ENCODE measurements around the gene MIPOL1. TPM values are rescaled to one million over a fixed set of nuclear protein-coding genes. Genes with fewer than 3 reads are reported as not detected.

The MIPOL1 gene
- total and polyA plus RNA-seq, 2 donors from 2014 or later = 4.4 to 14.8 TPM

- no peak for TF ChIP-seq CTCF (IDR thresholded peaks at IDR 0.05; ENCODE audit: borderline replicate concordance, extremely low read depth, insufficient read depth)
- no peak for FAIRE-seq
- no peak overlapping the region for H3K4me3 ChIP-seq (ENCODE audit: low read length in 3 of 3)
- intact Hi-C loops (cut with DNase I) = no loop called here
- no peak for DNase-seq
- H3K9ac ChIP-seq (ENCODE audit: low read length in 3 of 3) = no peak overlapping the region
- no peaks in the 10 kb centered on the region for H3K9me3 ChIP-seq (ENCODE audit: control insufficient read depth in 2 of 3, insufficient read depth in 1 of 3, low read length in 3 of 3)
- H3K27ac ChIP-seq (ENCODE audit: low read depth in 2 of 2, low read length in 2 of 2) = no peak overlapping the region
- no peaks in the 10 kb centered on the region for H3K4me1 ChIP-seq (ENCODE audit: control insufficient read depth in 2 of 3, insufficient read depth in 2 of 3, low read depth in 1 of 3, low read length in 3 of 3)
- H3K36me3 ChIP-seq (ENCODE audit: control insufficient read depth in 2 of 3, insufficient read depth in 3 of 3, low read length in 3 of 3) = no peaks in the 10 kb centered on the region
- H3K27me3 ChIP-seq (ENCODE audit: control insufficient read depth, insufficient read depth, low read length) = no peaks in the 10 kb centered on the region
These were observed 59.8 kb downstream of the MIPOL1 start for GRCh38 chr14:37257501-37258070.

GRCh38 chr14:37262649-37263048 is 64.9 kb downstream of the MIPOL1 start:
- FAIRE-seq = no peak
- no peak overlapping the region for H3K27ac ChIP-seq (ENCODE audit: low read depth in 2 of 2, low read length in 2 of 2)
- no peak overlapping the region for H3K9ac ChIP-seq (ENCODE audit: low read length in 3 of 3)

GRCh38 chr14:37263656-37264236 is 66.0 kb downstream of the MIPOL1 start:
- TF ChIP-seq CTCF (IDR thresholded peaks at IDR 0.05; ENCODE audit: borderline replicate concordance, extremely low read depth, insufficient read depth) = no peak
- no peaks in the 10 kb centered on the region for H3K27me3 ChIP-seq (ENCODE audit: control insufficient read depth, insufficient read depth, low read length)
- no peaks in the 10 kb centered on the region for H3K4me1 ChIP-seq (ENCODE audit: control insufficient read depth in 2 of 3, insufficient read depth in 2 of 3, low read depth in 1 of 3, low read length in 3 of 3)
- FAIRE-seq (no peak), DNase-seq (no peak)
- H3K9ac ChIP-seq (ENCODE audit: low read length in 3 of 3) = no peak overlapping the region
- no peak overlapping the region for H3K27ac ChIP-seq (ENCODE audit: low read depth in 2 of 2, low read length in 2 of 2)
- intact Hi-C loops (cut with DNase I) = no loop called here
- H3K9me3 ChIP-seq (ENCODE audit: control insufficient read depth in 2 of 3, insufficient read depth in 1 of 3, low read length in 3 of 3) = no peaks in the 10 kb centered on the region
- H3K4me3 ChIP-seq (ENCODE audit: low read length in 3 of 3) = no peak overlapping the region
- H3K36me3 ChIP-seq (ENCODE audit: control insufficient read depth in 2 of 3, insufficient read depth in 3 of 3, low read length in 3 of 3) = no peaks in the 10 kb centered on the region

More at GRCh38 chr14:37262649-37263048, 64.9 kb downstream of the MIPOL1 start:
- H3K9me3 ChIP-seq (ENCODE audit: control insufficient read depth in 2 of 3, insufficient read depth in 1 of 3, low read length in 3 of 3) = no peaks in the 10 kb centered on the region
- intact Hi-C loops (cut with DNase I) = no loop called here
- DNase-seq = no peak
- no peaks in the 10 kb centered on the region for H3K27me3 ChIP-seq (ENCODE audit: control insufficient read depth, insufficient read depth, low read length)
- H3K4me3 ChIP-seq (ENCODE audit: low read length in 3 of 3) = no peak overlapping the region
- no peak for TF ChIP-seq CTCF (IDR thresholded peaks at IDR 0.05; ENCODE audit: borderline replicate concordance, extremely low read depth, insufficient read depth)
- H3K4me1 ChIP-seq (ENCODE audit: control insufficient read depth in 2 of 3, insufficient read depth in 2 of 3, low read depth in 1 of 3, low read length in 3 of 3) = no peaks in the 10 kb centered on the region
- no peaks in the 10 kb centered on the region for H3K36me3 ChIP-seq (ENCODE audit: control insufficient read depth in 2 of 3, insufficient read depth in 3 of 3, low read length in 3 of 3)
